HG03060 (cell line): ENCODE measurements around the gene FRMD4A.

ENCODE experiments used
- ATAC-seq: cut with Tn5 transposase; IDR thresholded peaks from one replicate; pipeline ENCODE4 v1.9.1; 2021; ENCODE audit warnings: low read depth, moderate number of reproducible peaks; ENCODE audit not compliant: unreplicated experiment

The FRMD4A gene

GRCh38 chr10:14025283-14026189, 305.2 kb downstream of the FRMD4A start:
- ATAC-seq = no peak

GRCh38 chr10:14024329-14025202, 306.2 kb downstream of the FRMD4A start:
- no peak for ATAC-seq

GRCh38 chr10:14023673-14024328, 306.9 kb downstream of the FRMD4A start:
- no peak for ATAC-seq

GRCh38 chr10:14022954-14023672, 307.6 kb downstream of the FRMD4A start:
- ATAC-seq = no peak

GRCh38 chr10:14022052-14022451, 308.7 kb downstream of the FRMD4A start:
- no peak for ATAC-seq

- ATAC-seq = no peak
These were observed 310.6 kb downstream of the FRMD4A start for GRCh38 chr10:14020037-14020664.

GRCh38 chr10:14017467-14017866, 313.3 kb downstream of the FRMD4A start:
- no peak for ATAC-seq

GRCh38 chr10:14016931-14017333, 313.8 kb downstream of the FRMD4A start:
- no peak for ATAC-seq

- no peak for ATAC-seq
These were observed 314.6 kb downstream of the FRMD4A start for GRCh38 chr10:14016011-14016536.

GRCh38 chr10:14014423-14014822, 316.3 kb downstream of the FRMD4A start:
- ATAC-seq = no peak

- no peak for ATAC-seq
These were observed 319.8 kb downstream of the FRMD4A start for GRCh38 chr10:14010769-14011574.

- no peak for ATAC-seq
These were observed 320.6 kb downstream of the FRMD4A start for GRCh38 chr10:14010101-14010558.

GRCh38 chr10:14009371-14010100, 321.2 kb downstream of the FRMD4A start:
- no peak for ATAC-seq

- ATAC-seq = no peak
These were observed 322.0 kb downstream of the FRMD4A start for GRCh38 chr10:14008740-14009080.

- ATAC-seq = no peak
These were observed 326.2 kb downstream of the FRMD4A start for GRCh38 chr10:14004536-14004935.

- no peak for ATAC-seq
These were observed 327.1 kb downstream of the FRMD4A start for GRCh38 chr10:14003517-14004184.

GRCh38 chr10:14001298-14002040, 329.3 kb downstream of the FRMD4A start:
- ATAC-seq = no peak
